Fibroblast of skin of left quadriceps (primary cell): Measurements from ENCODE around the gene COL25A1.

Experiments
- DNase-seq, 2 experiments: peaks; one replicate each; pipeline ENCODE4 v3.0.0-alpha.2; 2013; ENCODE audit warnings: low read depth in 2 of 2

Gene COL25A1

GRCh38 chr4:108821351-108821930, 481.0 kb downstream of the COL25A1 start:
- no peak for DNase-seq

DNA sequence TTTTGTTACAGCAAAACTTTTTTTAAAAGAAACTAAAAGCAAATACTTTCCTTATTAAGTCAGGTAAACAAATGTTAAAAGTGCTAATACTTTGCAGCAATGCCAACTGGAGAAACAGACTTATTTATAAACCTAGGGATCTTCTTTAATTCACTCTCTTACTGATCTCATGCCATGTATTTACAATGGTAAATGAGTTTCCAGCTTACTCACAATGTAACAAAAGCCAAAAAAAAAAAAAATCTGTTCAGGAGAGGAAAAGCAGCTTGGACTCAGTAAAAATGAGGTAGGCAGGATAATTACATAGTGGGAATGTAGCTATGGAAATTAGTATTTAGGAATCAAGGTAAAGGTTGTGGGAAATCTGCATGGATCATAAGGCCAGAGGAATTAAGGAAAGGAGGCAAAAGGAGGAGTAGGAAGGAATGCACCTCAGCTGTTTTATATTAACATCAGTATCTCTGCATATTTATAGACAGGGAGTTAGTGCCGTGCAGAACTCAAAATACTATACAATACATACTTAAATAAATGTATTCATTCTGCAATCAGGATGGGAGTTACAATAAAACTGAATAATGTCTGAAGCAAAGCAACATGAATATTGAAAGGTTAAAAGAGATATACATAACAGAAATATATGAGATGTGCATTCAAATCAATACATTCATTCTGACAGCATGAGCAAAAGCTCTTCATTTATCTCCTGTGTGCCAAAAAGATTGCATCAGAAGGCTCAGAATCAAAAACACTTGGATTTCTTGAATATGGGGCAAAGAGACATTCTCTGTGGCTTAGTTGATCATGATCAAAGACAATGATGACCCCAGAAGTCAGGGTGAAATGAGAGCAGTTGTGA, 481.7 kb downstream of the COL25A1 start:
- peak in 1 of 2 experiments; percentile 45 for DNase-seq

- DNase-seq = no peak
Measured at GRCh38 chr4:108814326-108814725, 488.1 kb downstream of the COL25A1 start.

- no peak for DNase-seq
Measured at GRCh38 chr4:108813261-108813660, 489.2 kb downstream of the COL25A1 start.

DNA sequence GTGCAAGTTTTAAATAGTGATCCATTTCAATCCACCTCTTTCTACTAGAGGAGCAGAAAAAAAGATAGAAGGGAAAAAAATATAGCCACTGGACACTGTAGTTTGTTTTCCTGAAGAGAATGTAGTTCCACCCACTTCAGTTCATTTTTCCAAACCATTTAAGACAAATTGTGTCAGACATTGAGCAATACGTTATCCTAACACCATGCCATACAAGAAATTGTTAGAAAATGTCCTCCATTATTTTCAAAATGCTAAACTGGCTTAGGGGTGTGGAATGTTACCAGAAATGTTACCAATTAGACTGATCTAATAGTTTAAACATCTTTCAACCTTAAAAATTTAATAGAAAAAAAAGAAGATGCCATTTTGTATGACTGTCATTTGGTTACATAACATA, 491.0 kb downstream of the COL25A1 start:
- no peak for DNase-seq

DNA sequence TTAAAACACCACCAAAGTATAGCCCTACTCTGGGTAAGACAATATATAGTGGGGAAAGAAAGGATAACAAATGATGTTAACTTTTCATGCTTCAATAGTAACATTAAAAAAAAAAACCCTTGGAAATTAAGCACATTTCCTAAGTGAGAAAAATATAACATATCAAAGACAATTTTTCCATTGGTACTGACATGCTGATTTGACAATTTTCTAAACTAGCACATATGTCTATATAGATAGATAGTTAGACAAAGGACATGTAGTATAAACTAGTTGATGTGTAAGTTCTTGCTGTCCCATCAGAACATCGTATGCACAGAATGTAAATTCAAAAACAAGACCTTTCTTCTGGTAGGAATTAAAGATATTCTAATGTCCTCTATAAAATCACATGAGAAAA, 492.4 kb downstream of the COL25A1 start:
- no peak for DNase-seq

DNA sequence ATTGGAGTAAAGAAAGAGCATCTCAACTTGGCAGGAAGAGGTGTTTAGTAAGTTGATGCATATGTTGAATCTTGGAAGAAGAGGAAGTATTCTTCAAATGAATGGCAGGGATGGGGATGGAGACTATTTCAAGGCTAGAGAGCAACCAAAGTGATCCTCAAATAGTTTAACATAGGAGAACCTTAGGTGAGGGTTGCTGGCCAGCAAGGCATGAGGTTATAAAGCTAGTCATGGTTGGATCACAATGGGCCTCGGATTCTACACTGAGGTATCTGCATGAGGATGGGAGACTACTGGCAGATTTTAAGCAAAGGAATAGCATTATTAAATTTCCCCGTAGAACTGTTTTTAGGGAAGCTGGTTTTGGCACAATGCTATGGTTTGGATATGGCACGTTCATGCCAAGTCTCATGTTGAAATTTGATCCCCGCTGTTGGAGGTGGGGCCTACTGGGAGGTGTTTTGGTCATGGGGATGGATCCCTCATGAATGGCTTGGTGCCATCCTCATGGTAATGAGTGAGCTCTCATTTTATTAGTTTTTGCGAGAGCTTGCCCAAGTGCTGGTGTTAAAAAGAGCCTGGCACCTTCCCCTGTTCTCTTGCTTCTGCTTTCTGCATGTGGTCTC, 497.7 kb downstream of the COL25A1 start:
- no peak for DNase-seq

DNA sequence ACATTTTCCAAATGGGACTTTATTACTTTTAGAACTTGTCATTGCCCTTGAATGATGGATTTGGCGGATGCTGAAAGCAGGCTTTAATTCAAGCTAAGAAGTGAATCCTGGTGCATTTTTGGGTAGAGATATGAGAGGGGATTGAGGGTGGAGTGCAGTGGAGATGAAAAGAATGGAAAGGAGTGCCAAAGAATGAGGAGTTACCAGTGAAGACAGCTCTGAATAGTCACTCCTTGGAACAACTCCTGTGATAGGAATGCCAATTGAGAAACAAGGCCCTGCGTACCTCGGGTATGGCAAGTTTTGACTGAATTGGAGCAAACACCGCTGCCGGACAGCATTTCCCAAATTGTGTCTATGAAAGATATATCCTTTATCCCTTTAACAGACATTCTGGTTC, 503.2 kb downstream of the COL25A1 start:
- DNase-seq = no peak

DNA sequence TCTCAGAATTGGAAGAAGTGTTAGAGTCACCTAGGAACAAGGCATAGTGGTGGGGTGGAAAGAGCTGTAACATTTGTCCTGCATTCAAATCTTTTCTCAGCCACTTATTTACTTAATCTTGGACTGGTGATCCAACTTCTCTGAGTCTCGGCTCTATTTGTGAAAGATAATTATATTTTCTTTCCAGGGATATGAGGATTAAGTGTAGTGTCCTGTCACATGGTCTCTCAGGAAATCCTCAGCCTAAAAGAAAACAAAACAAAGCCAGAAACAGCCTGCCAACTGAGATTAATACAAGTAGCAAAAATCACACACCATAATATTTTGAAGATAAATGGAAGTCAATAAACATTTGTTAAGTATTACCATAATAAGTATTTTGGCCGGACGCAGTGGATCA, 506.3 kb downstream of the COL25A1 start:
- no peak for DNase-seq

DNA sequence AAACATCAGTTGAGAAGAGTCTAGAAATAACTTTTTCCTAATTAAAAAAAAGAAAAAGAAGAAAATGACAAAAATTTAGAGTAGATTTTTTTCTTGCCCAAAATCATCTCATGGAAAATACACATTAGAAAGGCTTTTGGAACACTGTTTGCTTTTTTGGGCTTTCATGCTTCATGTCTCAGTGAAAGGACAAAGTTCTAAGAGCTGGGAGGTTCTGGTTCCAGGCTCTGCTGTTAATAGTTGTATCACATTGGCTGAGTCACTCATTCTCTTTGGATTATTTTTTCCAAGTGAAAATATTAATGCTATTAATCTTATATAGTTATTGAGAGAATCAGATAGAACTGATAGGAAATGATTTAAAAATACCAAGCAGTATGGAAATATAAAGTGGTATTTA, 506.7 kb downstream of the COL25A1 start:
- DNase-seq = no peak

DNA sequence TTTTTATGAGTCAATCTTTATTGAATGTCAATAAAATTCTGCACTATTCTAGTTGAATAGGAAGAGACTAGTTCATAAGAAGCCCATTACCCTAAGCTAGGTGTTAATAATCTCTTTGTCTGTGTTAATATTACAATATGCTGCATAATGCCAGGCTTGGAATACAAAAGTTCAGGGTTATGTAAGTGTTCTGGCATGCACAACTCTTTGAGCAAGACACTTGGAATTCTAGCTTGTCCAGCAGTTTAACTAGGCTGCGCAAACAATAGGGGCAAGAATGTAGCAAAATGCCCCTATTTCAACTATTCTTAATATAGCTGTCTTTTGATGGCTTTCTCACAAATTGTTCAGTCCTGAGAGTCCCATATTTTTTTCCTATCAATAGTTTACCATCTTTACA, 508.3 kb downstream of the COL25A1 start:
- no peak for DNase-seq

DNA sequence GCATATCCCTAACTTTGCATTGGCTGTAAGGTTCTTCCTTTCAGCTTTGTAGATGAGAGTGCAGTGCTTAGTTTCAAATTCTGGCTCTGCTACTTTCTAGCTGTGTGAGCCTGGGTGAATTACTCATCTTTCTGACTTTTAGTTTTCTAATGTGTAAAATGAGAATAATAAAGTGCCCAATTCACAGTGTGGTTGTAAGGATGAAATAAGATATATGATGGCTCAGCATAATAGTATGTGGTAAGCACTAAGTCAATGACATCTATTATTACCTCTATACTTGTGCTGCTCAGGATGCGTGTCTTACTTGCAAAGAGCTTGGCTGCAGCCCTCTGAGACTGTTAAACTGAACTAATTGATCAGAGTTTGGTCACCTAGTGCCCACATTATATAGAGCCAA, 509.0 kb downstream of the COL25A1 start:
- no peak for DNase-seq

GRCh38 chr4:108788731-108789130, 513.7 kb downstream of the COL25A1 start:
- no peak for DNase-seq

DNA sequence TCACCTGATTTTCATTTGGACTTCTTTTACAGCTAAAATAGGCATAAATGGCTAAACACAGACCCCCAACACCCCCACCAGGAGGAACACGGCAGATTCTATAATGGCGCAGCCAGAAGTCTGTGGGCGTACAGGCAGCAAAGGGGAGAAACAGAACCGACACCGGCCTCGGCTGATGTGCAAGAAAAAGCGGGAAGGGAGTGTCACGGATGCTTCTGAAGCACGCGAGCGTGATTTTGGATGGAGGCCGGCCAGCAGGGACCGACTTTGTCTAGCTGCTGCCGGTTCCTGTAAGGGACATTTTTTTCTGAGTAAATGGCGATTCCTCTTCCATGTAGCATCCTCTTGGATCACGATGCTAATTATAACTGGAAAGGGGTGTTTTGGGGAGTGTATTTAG, 514.7 kb downstream of the COL25A1 start:
- DNase-seq = no peak

DNA sequence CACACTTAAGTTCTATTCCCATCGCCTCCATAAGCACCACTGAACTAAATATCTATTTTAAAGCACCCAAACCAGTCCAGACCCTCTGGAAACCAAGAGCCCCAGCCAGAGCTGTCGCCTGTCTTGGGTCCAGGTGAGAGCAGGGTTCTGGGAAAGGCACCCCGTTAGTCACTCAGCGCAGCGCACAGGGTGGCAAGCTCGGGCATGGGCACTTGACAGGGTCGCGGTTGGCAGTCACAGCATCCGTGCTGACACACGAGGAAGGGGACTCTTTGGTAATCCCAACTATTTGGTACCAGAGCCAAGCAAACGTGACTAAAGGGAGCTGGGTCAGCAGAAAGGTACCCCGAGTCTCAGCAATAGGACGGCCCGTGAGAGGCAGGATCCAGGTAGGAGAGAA, 515.4 kb downstream of the COL25A1 start:
- DNase-seq = no peak

DNA sequence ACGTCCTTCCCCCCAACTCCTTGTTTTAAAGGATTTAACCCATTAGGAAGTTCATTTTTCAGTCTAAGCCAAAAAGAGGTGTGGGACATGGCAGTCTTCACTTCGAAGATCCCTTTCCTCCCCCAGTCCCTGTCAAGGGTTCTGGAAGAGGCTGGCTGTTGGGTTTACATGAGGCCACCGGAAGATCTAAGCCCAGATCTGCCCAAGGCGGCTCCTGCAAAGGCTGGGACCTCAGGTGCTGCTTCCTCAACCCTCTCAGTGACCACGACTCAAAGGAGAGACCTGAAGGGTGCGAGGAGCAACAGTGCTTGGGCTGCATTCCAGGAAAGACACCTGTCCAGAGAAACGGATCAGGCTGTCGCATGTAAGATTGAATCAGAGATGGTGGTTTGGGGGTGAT, 516.1 kb downstream of the COL25A1 start:
- DNase-seq = no peak

DNA sequence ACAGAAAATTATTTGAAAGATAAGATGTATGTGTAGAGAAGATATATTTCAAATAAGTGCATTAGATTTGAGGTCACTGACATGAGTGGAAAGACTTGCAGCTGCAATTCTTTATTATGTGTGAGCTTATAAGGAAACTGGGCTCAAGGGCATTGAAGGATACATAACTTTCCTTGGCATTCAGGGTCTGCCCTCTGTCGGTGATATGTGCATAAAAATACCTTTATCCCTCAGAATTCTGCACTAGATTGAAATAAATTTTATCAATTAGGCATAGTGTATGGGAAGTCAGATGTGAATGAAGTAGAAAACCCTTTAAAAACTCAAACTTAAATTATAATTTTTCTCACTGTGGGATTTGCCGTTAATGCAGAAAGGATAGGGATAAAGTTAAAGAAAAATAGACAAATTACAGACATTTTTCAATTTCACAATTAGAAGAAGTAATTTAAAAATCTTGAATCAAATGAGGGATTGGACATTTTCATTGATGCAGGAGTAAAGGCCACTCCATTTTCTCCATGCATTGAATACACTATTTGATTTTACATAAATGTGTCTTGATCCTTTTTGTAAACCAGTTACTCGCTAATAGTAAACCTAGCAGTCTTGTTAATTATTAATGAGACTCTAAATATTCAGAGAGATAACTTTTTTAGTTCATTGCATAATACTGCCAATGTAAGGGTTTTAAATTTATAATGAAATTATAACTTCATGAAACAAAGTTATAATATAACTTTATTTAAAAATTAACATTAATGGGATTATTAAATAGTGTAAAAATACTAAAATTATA, 518.6 kb downstream of the COL25A1 start:
- no peak for DNase-seq

GRCh38 chr4:108779958-108780357, 522.5 kb downstream of the COL25A1 start:
- no peak for DNase-seq

GRCh38 chr4:108777388-108777787, 525.1 kb downstream of the COL25A1 start:
- no peak for DNase-seq

GRCh38 chr4:108775921-108776320, 526.5 kb downstream of the COL25A1 start:
- DNase-seq = no peak

DNA sequence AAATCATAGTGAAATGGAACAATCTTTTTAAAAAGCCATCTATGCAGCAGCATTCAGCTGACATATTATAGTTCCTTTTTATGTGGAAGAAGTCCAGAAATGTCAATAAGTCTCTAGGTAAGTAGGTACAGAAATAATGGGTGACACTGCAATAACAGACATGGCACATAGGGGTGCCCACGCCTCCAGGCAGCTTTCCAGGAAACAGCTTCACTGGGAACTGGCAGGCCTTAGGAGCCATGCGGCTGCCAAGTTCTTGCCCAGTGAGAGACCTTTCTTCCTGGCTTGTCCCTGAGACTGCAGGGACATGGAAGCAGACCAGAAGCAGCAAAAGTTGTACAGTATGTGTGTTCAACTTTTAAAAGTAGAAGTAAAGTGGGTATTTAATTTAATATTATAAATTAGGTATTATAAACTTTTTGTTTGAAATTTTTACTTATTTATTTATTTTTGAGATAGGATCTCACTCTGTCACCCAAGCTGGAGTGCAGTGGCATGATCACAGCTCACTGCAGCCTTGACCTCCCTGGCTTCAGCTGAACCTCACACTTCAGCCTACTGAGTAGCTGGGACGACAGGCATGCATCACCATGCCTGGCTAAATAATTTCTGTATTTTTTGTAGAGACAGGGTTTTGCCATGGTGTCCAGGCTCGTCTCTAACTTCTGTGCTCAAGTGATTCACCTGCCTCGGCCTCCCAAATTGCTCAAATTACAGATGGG, 527.5 kb downstream of the COL25A1 start:
- DNase-seq = no peak

GRCh38 chr4:108772402-108772801, 530.1 kb downstream of the COL25A1 start:
- DNase-seq = no peak
